Melanocyte of skin (primary cell): ENCODE measurements around the gene FAM184B. TPM values are rescaled to one million over a fixed set of nuclear protein-coding genes. Genes with fewer than 3 reads are reported as not detected.

Experiments used
- total RNA-seq, 2 donors: library from RNA; depleted of rRNA; stranded (reverse); fragments of >200 nt; gene quantifications; 2 replicates each; pipeline ENCODE4 v1.2.3, GENCODE V29; 2012

The FAM184B gene
- under 1 TPM; 0.67 to 0.69 TPM for total RNA-seq

GRCh38 chr4:17781300-17782287 lies at the start of gene FAM184B:
TSS of gene FAM184B (minus strand) at chr4:17781621. CDS start at chr4:17781299, 322 bp downstream.

DNA sequence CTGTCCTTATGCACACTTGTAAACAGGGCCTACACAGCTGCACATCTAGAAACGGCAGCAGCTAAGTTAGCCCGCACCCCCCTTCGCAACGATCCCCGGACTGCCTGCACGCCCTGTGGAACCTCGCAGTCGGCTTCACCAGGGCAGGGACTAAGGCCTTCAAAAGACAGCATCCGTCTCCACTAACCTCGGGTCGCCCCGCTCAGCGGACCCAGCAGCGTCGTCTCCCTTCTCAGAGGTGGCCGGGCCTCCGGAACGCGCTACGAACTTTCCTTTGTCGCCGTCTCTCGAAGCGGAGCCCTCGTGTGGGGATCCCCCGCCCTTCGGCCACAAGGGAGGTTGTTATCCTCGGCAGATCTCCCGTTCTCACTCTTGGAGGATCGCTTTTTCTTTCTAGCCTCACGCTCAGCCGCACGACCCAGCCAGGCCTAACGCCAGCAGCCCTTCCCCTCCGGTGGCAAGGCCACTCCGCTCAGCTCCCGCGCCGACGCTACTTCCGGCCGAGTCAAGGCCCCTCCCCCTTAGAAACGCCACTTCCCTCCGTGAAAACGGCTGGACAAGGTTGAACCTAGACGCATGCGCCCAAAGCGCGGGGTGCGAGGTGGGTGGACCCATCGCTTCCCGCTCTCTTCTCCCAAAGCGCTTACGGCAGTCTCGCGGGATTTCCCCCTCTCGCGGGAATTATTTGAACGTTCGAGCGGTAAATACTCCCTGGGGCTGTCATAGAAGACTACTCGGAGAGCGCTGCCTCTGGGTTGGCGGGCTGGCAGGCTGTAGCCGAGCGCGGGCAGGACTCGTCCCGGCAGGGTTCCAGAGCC lies 29.0 kb upstream of the FAM184B start, which contains the start of the genes DCAF16 and NCAPG:
Gene DCAF16 (minus strand): TSS at position 498 of the 818 bp plus-strand sequence. CDS start 6,616 bp downstream, outside the sequence.
Gene NCAPG (plus strand): TSS at position 720 of the 818 bp plus-strand sequence. CDS start 99 bp downstream, outside the sequence.

GRCh38 chr4:17614416-17615299 lies 166.8 kb downstream of the FAM184B start, which contains the start of gene MED28:
TSS of gene MED28 (plus strand) at chr4:17614641. CDS start at chr4:17614655, 14 bp downstream.

Other genes starting within 250 kb of the FAM184B start
- 100 to 1,000 TPM; 449 to 633 TPM for gene LAP3, start 204.4 kb downstream of the FAM184B start, total RNA-seq
- gene MED28, start 167.0 kb downstream of the FAM184B start, total RNA-seq, result 1 to 10 TPM; 5.9 to 8.0 TPM
- gene DCAF16, start 29.1 kb upstream of the FAM184B start, total RNA-seq, result 10 to 100 TPM; 22.7 to 26.3 TPM
- 10 to 100 TPM; 33.7 to 59.6 TPM for gene NCAPG, start 29.4 kb upstream of the FAM184B start, total RNA-seq
- 10 to 100 TPM; 12.0 to 13.4 TPM for gene LCORL, start 240.1 kb upstream of the FAM184B start, total RNA-seq